ENCODE measurements around the gene MYH14. TPM values are rescaled to one million over a fixed set of nuclear protein-coding genes. Genes with fewer than 3 reads are reported as not detected.

MYH14 gene
- total RNA-seq, 1 donor from 2014 or later = 85.4 TPM

DNA sequence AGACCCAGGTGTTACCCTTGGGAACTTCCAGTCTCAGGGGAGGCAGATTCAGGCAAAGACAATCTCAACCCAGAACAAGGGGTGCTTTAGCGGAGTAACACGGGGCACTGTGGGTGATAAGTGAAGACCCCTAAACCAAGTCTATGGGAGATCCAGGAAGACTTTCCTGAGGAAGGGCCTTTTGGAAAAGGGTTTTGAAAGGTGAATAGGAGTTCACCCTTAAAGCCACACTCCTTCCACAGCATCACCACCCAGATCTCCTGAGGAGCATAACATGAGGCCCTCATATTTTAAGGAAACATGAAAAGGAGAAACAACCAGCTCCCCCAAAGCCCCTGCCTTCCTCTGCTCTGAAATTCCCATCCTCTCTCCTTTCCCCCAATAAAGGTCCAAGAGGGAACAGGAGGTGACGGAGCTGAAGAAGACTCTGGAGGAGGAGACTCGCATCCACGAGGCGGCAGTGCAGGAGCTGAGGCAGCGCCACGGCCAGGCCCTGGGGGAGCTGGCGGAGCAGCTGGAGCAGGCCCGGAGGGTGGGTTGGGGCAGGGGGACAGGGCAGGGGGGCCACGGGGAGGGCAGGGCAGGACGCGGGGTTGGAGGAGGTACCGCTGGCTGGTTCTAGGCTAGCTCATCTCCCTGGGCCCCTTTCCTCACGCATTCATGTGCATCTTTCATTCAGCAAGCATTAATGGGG lies 73.1 kb downstream of the MYH14 start:
- DNase-seq (ENCODE audit: low spot score) = no peak
- intact Hi-C loops (cut with DNase I) = no loop called here

DNA sequence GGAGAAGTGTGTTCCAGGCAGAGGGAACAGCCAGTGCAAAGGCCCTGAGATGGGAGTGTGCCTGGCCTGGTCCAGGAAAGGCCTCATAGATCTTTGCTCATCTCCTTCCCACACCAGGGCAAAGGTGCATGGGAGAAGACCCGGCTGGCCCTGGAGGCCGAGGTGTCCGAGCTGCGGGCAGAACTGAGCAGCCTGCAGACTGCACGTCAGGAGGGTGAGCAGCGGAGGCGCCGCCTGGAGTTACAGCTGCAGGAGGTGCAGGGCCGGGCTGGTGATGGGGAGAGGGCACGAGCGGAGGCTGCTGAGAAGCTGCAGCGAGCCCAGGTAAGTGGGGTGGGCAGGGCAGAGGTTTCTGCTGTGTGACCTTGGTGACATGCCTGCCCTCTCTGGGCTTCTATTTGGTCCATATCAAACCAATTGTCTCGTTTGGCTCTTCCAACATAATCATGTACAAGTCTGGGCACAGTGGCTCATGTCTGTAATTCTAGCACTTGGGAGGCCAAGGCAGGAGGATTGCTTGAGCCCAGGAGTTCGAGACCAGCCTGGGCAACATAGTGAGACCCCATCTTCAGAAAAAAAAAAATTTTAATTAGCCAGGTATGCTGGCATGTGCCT lies 74.7 kb downstream of the MYH14 start:
- intact Hi-C loops (cut with DNase I) = no loop called here
- no peak for DNase-seq (ENCODE audit: low spot score)

DNA sequence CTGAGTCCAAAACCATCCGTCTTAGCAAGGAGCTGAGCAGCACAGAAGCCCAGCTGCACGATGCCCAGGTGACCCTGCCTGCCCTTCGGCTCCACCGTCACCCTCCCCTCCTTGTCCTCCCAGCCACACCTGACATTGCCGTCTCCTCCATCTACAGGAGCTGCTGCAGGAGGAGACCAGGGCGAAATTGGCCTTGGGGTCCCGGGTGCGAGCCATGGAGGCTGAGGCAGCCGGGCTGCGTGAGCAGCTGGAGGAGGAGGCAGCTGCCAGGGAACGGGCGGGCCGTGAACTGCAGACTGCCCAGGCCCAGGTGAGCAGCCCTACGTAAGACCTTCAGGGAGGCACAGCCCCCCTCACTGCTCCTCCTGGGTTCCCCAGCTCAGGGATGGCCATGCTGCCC lies 76.7 kb downstream of the MYH14 start:
- intact Hi-C loops (cut with DNase I) = no loop called here
- DNase-seq (ENCODE audit: low spot score) = no peak

DNA sequence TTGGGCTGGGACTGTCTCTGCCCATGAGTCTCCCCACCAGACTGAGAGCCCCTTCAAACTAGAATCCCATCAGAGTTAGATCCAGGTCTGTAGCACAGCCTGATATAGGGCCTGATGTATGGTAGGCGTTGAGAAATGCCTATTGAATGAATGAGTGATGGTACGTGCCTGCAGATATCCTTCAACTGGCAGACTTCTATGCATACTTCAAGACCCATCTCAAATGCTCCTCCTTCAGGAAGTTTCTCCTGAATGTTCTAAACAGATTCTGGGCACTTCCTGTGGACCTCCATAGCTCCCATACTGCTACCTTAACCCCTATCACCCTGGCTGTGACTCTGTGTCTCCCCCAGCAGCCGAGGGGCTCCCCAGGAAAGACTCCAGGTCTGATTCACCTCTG lies 77.6 kb downstream of the MYH14 start:
- no peak for DNase-seq (ENCODE audit: low spot score)
- intact Hi-C loops (cut with DNase I) = no loop called here

DNA sequence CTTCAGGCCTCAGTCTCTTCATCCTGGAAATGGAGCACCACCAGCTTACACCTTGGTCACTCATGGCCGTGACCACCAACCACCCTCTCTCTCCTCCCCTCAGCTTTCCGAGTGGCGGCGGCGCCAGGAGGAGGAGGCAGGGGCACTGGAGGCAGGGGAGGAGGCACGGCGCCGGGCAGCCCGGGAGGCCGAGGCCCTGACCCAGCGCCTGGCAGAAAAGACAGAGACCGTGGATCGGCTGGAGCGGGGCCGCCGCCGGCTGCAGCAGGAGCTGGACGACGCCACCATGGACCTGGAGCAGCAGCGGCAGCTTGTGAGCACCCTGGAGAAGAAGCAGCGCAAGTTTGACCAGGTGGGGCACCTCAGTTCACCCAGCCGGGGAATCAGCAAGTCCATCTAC lies 78.1 kb downstream of the MYH14 start:
- no peak for DNase-seq (ENCODE audit: low spot score)
- intact Hi-C loops (cut with DNase I) = no loop called here

DNA sequence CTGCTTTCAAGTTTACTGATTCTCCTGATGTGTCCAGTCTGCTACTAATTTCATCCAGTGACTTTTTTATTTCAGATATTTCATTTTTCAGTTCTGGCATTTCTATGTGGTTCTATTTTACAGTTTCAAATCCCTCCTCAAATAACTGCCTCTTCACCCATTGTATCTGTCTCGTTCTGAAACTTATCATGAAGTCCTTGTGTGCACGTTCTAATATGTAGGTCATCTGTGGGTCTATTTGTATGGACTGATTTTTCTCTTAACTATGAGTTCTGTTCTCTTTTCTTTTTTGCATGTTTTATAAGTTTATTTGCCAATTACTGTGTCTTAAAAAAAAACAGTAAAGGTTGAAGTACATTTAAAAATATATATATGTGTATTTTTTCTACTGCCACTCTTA lies 82.4 kb downstream of the MYH14 start:
- DNase-seq (ENCODE audit: low spot score) = no peak
- intact Hi-C loops (cut with DNase I) = no loop called here

DNA sequence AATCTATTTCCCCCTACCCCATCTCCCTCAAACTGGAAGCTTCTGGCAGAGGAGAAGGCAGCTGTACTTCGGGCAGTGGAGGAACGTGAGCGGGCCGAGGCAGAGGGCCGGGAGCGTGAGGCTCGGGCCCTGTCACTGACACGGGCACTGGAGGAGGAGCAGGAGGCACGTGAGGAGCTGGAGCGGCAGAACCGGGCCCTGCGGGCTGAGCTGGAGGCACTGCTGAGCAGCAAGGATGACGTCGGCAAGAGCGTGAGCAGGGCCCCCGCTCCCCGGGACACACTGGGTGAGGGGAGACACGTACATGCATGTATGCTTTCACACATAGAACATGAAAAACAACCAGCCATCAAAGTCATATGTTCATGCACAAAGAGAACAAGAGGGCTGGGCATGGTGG lies 83.0 kb downstream of the MYH14 start:
- intact Hi-C loops (cut with DNase I) = no loop called here
- DNase-seq (ENCODE audit: low spot score) = no peak

DNA sequence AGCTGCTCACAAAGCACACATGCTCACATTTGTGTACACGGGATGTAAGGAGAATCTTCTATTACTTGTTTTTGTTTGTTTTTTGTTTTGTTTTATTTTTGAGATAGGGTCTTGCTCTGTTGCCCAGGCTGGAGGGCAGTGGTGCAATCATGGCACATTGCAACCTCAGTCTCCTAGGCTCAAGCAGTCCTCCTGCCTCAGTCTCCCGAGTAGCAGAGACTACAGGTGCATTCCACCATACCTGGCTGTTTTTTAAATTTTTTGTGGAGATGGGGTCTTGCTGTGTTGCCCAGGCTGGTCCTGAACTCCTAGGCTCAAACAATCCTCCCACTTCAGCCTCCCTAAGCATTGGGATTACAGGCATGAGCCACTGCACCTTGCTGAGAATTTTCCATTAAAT lies 83.9 kb downstream of the MYH14 start:
- DNase-seq (ENCODE audit: low spot score) = no peak
- intact Hi-C loops (cut with DNase I) = no loop called here

DNA sequence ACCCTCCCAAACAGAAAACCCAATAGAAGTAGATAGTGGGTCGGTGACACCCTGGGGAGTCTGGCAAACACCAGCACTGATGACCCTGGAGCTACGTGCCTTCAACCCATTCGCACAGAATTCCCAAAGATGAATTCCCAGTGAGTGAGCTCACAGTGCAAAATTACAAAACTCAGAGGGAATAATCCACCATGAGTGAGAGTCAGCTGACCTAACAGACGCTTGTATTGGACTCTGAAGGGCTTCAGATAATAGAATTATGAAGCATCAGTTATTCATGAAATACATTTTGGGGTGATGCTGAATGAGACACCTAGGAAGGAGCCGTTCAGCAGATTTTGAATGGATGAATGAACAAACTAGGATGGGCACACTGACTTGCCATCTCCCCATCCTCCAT lies 85.5 kb downstream of the MYH14 start:
- no peak for DNase-seq (ENCODE audit: low spot score)
- intact Hi-C loops (cut with DNase I) = no loop called here

DNA sequence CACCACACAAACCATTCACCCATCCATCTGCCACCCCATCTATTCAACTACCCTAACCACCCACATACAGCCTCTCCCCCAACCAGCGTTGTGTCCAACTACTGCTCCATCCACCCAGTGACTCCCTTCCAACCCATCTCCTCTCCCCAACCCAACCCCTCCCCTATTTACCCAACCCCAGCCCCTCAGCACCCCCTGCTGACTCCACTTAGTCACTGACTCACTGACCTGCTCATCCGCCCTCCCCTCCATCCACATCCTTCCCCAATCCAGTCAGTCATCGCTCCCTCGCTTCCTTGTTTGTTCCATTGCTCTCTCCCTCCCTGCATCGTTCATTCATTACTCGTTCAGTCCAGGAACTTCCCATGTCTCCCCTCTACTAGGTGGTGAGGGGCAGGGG lies 86.6 kb downstream of the MYH14 start:
- no peak for DNase-seq (ENCODE audit: low spot score)
- intact Hi-C loops (cut with DNase I) = no loop called here

DNA sequence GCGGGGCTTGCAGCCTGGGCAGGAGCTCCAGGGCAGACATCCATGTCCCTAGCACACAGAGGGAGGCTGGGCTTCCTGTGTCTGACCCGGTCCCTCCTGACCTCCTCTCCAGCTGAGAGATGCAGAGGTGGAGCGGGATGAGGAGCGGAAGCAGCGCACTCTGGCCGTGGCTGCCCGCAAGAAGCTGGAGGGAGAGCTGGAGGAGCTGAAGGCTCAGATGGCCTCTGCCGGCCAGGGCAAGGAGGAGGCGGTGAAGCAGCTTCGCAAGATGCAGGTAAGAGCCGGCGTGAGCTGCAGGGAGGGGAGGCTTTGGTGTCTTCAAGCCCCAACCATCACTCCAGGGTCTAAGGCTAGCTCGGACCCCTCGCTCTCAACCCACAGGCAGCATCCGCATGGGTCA lies 87.4 kb downstream of the MYH14 start:
- no peak for DNase-seq (ENCODE audit: low spot score)
- intact Hi-C loops (cut with DNase I) = no loop called here

DNA sequence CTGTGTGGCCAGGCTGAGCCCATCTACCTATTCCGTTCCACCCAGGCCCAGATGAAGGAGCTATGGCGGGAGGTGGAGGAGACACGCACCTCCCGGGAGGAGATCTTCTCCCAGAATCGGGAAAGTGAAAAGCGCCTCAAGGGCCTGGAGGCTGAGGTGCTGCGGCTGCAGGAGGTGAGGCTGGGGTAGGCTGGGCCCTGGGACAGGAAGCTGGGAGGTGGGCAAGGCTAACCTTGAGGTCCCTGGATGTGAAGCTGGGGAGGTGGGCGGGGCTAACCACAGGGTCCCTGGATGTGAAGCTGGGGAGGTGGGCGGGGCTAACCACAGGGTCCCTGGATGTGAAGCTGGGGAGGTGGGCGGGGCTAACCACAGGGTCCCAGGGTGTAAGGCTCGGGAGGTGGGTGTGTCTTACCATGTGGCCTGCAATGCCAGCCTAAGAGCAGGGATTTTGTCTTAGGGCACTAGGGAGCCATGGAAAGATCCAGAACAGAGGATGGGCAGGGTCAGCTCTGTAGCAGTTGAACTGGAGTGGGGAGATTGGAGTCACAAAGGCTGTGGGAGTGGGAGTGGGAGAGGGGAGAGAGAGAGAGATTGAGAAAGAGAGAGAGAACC lies 88.9 kb downstream of the MYH14 start:
- intact Hi-C loops (cut with DNase I) = no loop called here

DNA sequence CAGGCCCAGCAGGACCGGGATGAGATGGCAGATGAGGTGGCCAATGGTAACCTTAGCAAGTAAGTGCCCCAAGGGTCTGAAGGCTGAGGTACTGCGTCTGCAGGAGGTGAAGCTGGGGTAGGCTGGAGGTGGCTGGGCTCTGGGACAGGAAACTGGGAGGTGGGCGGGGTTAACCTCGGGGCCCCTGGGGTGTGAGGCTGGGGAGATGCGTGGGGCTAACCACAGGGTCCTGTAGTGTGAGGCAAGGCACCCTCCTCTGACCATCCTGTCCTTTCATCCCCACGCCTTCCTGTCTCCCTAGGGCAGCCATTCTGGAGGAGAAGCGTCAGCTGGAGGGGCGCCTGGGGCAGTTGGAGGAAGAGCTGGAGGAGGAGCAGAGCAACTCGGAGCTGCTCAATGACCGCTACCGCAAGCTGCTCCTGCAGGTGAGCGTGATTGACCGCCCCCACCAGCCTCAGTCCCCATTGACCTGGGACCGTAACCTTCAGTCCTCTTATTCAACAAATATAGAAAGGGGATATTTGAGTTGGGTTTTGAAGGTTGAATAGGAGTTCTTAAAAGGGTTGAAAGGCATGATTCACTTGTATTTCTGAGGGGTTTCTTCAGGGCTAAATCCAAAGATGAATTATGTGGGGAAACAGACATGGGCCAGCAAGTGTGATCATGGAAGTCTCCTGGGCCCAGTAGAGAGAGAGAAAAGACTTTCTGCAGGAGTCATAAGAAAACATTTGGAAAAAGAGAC lies 90.0 kb downstream of the MYH14 start:
- intact Hi-C loops (cut with DNase I) = no loop called here
- no peak for DNase-seq (ENCODE audit: low spot score)

More for the DNA sequence above, 88.9 kb downstream of the MYH14 start:
- DNase-seq (ENCODE audit: low spot score) = no peak

DNA sequence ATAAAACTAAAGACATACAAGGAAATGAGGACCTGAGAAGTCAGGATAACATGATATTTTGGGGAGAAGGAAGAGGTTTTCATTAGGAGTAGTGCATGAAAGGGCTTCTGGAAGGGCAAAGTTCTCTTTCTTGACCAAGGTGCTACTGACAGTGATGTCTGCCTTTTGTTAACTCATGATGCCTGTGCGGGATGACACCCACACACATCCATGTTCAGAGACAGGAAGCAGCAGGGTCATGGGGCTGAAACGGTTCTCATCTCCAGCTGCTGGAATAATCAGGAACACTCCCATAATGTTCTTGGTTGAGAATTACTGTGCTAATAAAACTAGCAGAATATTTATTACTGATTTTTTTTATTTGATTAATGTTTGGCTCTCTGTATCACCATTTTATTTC lies 96.6 kb downstream of the MYH14 start:
- intact Hi-C loops (cut with DNase I) = no loop called here

DNA sequence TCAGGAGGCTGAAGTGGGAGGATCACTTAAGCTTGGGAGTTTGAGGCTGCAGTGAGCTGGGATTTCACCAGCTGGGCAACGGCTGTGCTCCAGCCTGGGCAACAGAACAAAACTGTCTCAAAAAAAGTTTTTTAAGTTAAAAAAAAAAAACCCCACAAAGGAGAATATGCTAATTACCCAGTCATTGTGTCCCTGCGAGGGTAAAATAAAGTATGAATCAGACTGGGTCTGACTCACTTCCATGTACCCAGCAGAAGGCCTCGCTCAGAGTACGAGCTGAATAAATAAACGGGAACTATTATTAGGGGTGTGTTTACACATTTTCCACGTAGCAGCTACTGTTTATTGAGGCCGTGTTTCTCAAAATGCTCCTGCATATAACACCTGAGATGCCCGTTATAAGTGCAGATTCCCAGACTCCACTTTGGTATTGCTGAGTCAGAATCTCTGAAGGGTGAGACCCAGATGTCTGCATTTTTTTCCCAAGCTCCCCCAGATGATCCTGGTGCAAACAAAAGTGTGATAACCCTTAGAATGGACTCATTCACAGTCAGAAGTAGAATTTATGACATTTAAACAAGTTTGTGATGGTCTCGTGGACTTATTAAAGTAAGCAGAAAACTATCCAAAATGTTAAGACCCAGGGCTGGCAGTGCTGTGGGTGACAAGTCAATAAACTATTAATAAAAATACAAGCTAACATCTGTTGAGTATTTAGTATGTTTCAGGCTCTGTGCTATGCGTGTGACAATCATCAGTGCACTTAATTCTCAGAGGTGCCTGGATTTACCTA lies 97.6 kb downstream of the MYH14 start:
- intact Hi-C loops (cut with DNase I) = no loop called here
- no peak for DNase-seq (ENCODE audit: low spot score)

More for the DNA sequence above, 96.6 kb downstream of the MYH14 start:
- no peak for DNase-seq (ENCODE audit: low spot score)

DNA sequence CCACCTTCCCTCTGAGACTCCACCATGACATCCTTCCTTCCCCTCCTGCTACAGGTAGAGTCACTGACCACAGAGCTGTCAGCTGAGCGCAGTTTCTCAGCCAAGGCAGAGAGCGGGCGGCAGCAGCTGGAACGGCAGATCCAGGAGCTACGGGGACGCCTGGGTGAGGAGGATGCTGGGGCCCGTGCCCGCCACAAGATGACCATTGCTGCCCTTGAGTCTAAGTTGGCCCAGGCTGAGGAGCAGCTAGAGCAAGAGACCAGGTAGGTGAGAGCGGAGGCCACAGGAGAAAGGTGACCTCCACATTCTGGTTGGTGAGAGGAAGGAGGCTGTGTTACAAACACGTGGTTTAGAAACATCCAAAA lies 98.2 kb downstream of the MYH14 start:
- no peak for DNase-seq (ENCODE audit: low spot score)
- intact Hi-C loops (cut with DNase I) = no loop called here

DNA sequence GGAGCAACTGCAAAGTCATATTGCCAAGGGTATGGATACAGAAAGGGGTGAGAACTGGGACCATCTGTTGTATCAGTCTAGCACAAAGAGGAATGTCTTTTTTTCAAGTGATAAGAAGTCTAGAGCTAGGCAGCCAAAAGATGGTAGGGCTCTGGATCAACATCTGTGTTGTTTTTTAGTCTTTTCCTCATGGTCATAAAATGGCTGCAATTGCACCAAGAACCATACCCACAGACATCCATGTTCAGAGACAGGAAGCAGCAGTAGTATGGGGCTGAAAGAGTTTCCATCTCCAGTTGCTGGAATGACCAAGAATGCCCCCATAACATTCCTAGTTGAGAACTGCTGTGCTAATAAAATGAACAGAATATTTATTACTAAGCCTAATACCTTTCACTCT lies 100.1 kb downstream of the MYH14 start:
- intact Hi-C loops (cut with DNase I) = no loop called here
- no peak for DNase-seq (ENCODE audit: low spot score)

DNA sequence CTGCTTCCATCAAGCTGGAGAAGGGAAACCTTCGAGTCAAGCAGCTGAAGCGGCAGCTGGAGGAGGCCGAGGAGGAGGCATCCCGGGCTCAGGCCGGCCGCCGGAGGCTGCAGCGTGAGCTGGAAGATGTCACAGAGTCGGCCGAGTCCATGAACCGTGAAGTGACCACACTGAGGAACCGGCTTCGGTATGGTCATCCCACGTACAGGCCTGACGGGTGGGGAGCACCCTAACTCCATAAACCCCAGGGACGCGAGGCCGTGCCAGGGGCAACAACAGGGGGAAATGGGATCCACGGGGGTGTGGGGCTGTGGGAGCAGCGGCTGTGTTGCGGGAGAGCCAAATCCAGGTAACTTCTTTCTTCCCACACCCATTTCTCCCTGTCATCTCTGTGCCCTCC lies 105.6 kb downstream of the MYH14 start:
- intact Hi-C loops (cut with DNase I) = no loop called here
- DNase-seq (ENCODE audit: low spot score) = no peak

DNA sequence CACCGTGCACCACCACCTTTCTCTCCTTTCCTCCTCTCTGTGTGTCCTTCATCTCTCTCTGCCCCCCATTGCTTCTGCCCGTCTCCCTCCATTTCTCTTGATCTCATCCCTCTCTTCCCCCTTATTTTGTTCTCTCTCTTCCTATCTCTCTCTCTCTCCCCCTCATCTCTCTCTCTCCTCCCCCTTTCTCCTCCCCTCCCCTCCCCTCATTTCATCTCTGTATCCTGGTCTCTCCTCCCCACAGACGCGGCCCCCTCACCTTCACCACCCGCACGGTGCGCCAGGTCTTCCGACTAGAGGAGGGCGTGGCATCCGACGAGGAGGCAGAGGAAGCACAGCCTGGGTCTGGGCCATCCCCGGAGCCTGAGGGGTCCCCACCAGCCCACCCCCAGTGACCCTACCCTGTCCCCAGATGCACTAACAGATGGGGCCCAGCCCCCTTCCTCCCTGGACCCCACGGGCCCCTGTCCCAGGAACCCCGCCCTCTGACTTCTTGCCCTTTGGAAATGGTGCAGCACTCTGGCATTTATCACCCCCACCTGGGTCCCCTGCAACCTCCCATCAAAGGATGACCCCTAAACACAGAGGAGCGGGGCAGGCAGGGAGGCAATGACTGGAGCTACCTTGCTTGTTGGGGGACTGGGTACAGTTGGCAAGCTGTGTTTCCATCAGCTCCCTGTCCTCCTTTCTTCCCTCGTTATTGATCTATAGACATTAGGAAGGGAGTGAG lies 106.1 kb downstream of the MYH14 start:
- intact Hi-C loops (cut with DNase I) = no loop called here
- no peak for DNase-seq (ENCODE audit: low spot score)
